HS-27A (cell line): ENCODE results near the gene COL27A1.

Source experiments
- DNase-seq: peaks from one replicate; pipeline ENCODE4 v3.0.0-alpha.2; 2012; ENCODE audit warnings: low read depth, missing footprints

Gene COL27A1

GRCh38 chr9:114343471-114344187, 188.3 kb downstream of the COL27A1 start:
- no peak for DNase-seq

- DNase-seq, result no peak
These were observed 188.8 kb downstream of the COL27A1 start for GRCh38 chr9:114344188-114344566.

- no peak for DNase-seq
These were observed 189.4 kb downstream of the COL27A1 start for GRCh38 chr9:114344692-114345091.

- no peak for DNase-seq
These were observed 190.2 kb downstream of the COL27A1 start for GRCh38 chr9:114345493-114346065.

DNA sequence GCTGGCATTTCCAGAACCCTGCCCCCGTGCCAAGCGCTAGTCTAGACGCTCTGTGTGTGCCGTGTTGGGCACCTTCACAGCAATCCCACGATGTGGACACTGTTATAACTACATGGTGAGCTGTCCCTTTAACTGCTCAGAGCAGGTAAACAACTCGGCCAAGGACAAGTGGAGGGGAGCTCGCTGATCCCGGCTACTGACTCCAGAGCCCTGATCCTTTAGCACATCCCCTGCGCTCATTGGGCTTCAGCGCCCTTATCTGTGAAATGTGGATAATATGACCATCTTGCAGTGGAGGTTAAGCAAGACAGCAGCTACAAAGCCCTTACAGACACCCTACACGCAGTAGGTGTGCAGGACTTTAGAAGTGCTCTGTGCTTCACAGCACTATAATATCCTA, 190.8 kb downstream of the COL27A1 start:
- DNase-seq, result no peak

GRCh38 chr9:114347675-114348074, 192.3 kb downstream of the COL27A1 start:
- DNase-seq, result no peak

- no peak for DNase-seq
These were observed 193.0 kb downstream of the COL27A1 start for GRCh38 chr9:114348261-114348905.

DNA sequence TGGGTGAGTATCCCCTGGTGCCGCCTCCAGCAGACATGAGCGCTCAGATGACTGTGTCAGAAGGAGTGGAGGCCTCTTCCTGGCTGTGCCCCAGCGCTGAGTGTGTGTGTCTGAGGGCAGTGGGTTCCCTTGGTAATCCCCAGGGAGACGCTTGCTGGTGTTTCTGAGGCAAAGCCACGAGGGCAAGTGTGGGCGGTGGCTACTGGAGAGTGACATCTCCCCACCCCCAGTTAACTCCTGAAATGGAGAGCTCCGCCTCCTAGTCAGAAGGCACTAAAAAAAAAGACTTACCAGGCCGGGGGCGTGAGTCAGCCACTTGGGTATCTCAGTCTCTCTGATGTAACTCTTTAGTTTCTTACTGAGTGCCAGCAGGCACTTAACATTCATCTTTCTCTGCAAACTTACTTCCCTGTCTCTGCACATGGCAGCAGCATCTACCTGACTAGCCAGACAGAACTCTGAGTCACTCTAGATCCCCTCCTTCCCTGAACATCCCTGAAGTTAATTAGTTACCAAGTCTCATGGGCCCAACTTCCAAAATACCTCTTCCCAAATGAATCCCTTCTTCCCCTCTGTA, 193.7 kb downstream of the COL27A1 start:
- DNase-seq, result peak; percentile 87

DNA sequence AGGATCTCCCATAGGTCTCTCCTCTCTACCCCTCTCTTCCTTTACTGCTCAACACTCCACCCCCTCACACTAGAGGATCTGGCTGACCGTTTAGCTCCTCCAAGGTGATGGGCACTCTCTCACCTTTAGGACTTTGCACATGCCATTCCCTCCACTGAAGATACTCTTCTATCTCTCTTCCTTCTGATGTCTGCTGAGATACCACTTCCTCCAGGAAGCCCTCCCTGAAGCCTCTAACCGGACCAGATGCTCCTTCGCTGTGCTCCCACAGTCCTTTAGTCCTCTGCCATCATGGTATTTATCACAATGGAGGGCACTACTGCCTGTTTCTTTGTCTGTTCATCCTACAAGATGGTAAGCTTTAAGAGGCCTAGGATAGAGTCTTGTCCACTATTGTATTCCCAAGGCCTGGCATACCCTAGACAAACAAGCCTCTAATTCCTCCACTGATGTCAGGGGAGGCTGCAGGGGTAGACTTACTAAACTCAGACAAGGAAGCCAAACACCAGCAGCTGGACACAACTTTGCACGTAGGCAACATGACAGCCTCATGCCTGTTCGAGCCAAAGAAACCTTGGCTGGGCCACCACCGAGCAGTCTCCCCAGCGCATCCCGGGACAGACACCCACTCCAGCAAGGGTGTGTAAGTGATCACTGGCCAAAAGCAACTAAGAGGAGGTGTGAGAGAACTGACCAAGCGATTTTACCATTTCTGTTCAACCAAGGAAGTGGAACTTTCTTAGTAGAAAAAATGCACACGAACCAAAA, 194.6 kb downstream of the COL27A1 start:
- no peak for DNase-seq

DNA sequence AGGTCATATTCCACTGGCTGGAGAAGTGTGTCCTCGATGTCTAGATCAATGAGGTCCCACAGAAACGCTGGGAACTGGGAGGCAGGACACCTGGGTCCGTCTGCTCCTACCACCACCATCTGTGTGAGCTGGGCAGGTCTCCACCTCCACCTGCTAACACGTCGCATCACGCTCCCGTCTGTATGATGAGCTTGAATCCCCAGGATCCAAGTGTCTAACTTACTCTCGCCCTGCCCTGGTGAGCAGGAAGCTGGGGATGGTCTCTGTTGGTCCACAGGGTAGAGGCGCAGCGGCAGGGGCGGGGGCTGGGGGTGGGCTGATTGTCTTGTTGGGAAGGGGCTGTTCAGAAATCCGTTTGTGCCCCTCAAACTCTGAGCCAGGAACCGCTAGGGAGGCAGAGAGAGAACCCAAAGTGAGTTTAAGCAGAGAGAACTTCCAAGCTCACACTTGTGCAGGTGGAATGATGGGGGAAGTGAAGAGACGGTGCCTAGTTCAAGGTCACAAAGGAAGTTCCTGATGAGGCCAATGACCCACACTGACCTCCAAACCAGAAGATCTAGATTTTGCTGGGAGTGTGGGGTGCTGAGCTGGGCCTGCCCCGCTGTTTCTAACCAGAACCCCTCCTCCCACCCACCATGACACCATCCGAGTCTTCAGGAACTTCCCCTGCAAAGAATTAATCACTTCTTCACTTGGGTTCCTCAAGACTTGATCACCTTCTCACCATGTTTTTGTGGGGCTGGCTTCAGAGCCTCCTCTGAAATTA, 195.5 kb downstream of the COL27A1 start:
- DNase-seq, result no peak

- no peak for DNase-seq
These were observed 196.6 kb downstream of the COL27A1 start for GRCh38 chr9:114351932-114352331.

- DNase-seq, result no peak
These were observed 200.5 kb downstream of the COL27A1 start for GRCh38 chr9:114355821-114356220.

DNA sequence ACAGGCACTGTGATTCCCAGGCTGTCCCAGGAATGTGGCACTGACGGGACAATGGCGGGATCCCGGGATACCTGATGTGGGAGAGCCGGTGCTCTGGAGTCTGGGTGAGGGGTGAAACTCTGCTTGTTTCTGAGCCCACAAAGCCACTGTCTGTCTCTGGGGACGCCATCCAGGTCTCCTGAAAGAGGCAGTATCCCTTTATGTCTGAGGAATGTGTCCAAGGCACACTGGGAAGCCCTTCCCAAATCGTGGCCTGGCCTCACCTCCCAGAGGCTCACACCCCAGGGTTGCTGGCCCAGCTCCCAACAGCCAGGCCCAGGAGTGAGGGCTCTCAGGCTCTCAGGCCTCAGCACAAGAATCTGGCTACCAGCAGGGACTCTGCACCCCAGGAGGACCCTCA, 201.5 kb downstream of the COL27A1 start:
- DNase-seq, result no peak

GRCh38 chr9:114357360-114357759, 202.0 kb downstream of the COL27A1 start:
- no peak for DNase-seq

DNA sequence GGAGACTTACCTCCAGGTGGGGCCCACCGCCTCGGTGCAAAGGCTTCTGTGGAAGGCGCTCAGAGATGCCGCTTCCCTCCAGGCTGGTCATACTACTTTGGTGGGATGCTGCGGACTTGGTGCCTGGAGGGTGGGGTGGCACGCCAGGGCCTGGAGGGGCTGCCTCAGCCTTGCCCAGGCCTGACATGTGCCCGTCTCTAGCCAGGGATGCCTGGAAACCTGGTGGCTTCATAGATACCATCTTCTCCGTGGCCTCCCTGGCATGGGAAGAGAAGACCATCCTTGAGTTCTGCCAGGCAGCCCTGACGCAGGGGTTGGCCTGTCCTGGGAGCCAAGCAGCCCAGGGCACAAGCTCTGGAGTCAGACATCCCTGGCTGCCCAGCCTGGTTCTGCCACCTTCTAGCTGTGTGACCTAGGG, 202.6 kb downstream of the COL27A1 start:
- no peak for DNase-seq

DNA sequence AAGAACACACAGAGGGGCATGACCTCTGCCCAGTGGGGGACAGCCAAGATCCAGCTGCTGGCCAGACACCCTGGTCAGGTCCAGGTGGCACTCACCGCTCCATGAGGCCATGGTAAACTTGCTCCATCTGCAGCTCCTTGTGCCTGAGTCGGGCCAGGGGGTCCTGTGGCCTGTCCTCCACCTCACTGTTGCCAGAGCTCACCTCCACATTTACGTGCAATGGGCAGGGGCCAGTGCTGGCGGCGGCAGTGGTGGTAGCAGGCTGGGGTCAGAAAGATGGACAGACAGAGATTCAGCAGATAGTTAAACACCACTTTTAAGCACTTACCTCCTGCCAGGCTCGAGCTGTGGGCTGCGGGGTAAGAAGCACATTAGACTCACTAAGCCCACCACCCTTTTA, 204.5 kb downstream of the COL27A1 start:
- DNase-seq, result no peak

DNA sequence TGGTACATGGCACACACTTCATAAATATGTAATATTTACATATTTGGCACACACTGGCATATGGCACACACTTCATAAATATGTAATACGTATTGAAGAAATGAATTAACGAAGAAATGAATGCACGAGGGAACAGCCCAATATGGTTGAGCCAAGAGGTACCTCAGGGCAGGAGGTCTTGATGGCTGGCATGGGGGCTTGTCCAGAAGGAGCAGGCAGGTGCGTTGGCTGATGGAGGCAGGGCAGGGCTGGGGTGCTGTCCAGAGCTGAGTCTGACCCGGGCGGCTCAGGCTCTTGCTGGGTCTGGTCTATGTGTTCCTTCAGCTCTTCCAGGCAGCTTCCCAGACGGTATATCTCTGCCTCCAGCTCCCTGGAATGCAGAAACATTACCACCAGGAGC, 206.2 kb downstream of the COL27A1 start:
- no peak for DNase-seq
